CD8-positive, alpha-beta memory T cell (primary cell): ENCODE data around the gene ZNF48. TPM values are rescaled to one million over a fixed set of nuclear protein-coding genes. Genes with fewer than 3 reads are reported as not detected.
A peak's percentile ranks its signal among the peaks of the same experiment; 100 is the strongest.

Experiments used
- CTCF ChIA-PET: fragments of 350-600 bp; sonication (Branson Sonifier 250); formaldehyde crosslinking; loops from one replicate; lab custom pipeline; 2021; ENCODE audit warnings: antibody characterized with exemption; lab: Charles Lee
- POLR2A ChIA-PET: fragments of 350-600 bp; sonication (Branson Sonifier 250); formaldehyde crosslinking; loops from one replicate; lab custom pipeline; 2021; ENCODE audit warnings: antibody characterized with exemption; lab: Charles Lee
- DNase-seq, 5 donors: peaks; one replicate each; pipeline versions ENCODE4 v3.0.0 to v3.0.0-alpha.2; 2020 to 2022; ENCODE audit warnings: mixed read lengths in 1 of 5
- H3K27ac ChIP-seq: one replicate; pipeline ENCODE4 v1.7.0; 2013; ENCODE audit warnings: low read depth, mild to moderate bottlenecking, low read length, moderate library complexity
- H3K27me3 ChIP-seq: 2 replicates; pipeline ENCODE4 v1.7.0; 2013; ENCODE audit warnings: low read length, mild to moderate bottlenecking; ENCODE audit not compliant: insufficient read depth, poor library complexity, severe bottlenecking
- H3K36me3 ChIP-seq: 2 replicates; pipeline ENCODE4 v1.7.0; 2013; ENCODE audit warnings: mild to moderate bottlenecking, low read length, moderate library complexity; ENCODE audit not compliant: insufficient read depth
- H3K4me1 ChIP-seq: 2 replicates; pipeline ENCODE4 v1.7.0; 2013; ENCODE audit warnings: mild to moderate bottlenecking, low read length, moderate library complexity; ENCODE audit not compliant: insufficient read depth
- H3K4me3 ChIP-seq: 2 replicates; pipeline ENCODE4 v1.7.0; 2013; ENCODE audit warnings: mild to moderate bottlenecking, low read length
- H3K9me3 ChIP-seq: 2 replicates; pipeline ENCODE4 v1.7.0; 2013; ENCODE audit warnings: mild to moderate bottlenecking, low read length
- H3K27ac Mint-ChIP-seq, 8 donors: one replicate each; pipeline ENCODE4 v1.8.0; 2020 to 2021; ENCODE audit warnings: mixed read lengths in 8 of 8, mild to moderate bottlenecking in 6 of 8, inconsistent platforms in 3 of 8, moderate library complexity in 3 of 8
- H3K27me3 Mint-ChIP-seq, 2 donors: one replicate each; pipeline ENCODE4 v1.8.0; 2020 to 2021; ENCODE audit warnings: mixed read lengths in 2 of 2, mild to moderate bottlenecking in 1 of 2, moderate library complexity in 1 of 2
- H3K36me3 Mint-ChIP-seq, 3 donors: one replicate each; pipeline ENCODE4 v1.8.0; 2020 to 2021; ENCODE audit warnings: mixed read lengths in 3 of 3, inconsistent platforms in 1 of 3, mild to moderate bottlenecking in 1 of 3
- H3K4me1 Mint-ChIP-seq, 3 donors: one replicate each; pipeline ENCODE4 v1.8.0; 2020 to 2021; ENCODE audit warnings: mixed read lengths in 3 of 3, inconsistent platforms in 1 of 3, mild to moderate bottlenecking in 1 of 3
- H3K4me3 Mint-ChIP-seq, 7 donors: one replicate each; pipeline ENCODE4 v1.8.0; 2020 to 2021; ENCODE audit warnings: mixed read lengths in 7 of 7, mild to moderate bottlenecking in 6 of 7, moderate library complexity in 4 of 7, inconsistent platforms in 2 of 7
- H3K9me3 Mint-ChIP-seq, 5 donors: one replicate each; pipeline ENCODE4 v1.8.0; 2020 to 2022; ENCODE audit warnings: mixed read lengths in 5 of 5, mild to moderate bottlenecking in 3 of 5, moderate library complexity in 2 of 5, inconsistent platforms in 1 of 5
- polyA plus RNA-seq: library from polyadenylated mRNA; unstranded; fragments of 300-500 nt; fragmentation: Illumina TruSeq; gene quantifications from one replicate; pipeline ENCODE4 v1.2.3, GENCODE V29; 2021
- total RNA-seq, 2 experiments: library from RNA; stranded (reverse); gene quantifications; one replicate each; pipeline ENCODE4 v1.2.3, GENCODE V29; 2021

Gene ZNF48
- total and polyA plus RNA-seq, 3 experiments from 2014 or later = 10.2 to 19.3 (median 18.4) TPM

GRCh38 chr16:30351586-30352419 is 43.4 kb upstream of the ZNF48 start:
- H3K9me3 Mint-ChIP-seq = no peaks in the 10 kb centered on the region
- DNase-seq = no peak
- ChIA-PET CTCF (no interaction called here), POLR2A (no interaction called here)
- no peaks in the 10 kb centered on the region for H3K27me3 Mint-ChIP-seq
- Histone ChIP-seq H3K4me3 (no peak overlapping the region), H3K27me3 (no peaks in the 10 kb centered on the region), H3K27ac (no peak overlapping the region), H3K4me1 (peaks cover 27% of the 10 kb centered on the region), H3K36me3 (peaks cover 39% of the 10 kb centered on the region), H3K9me3 (no peaks in the 10 kb centered on the region)
- peak overlapping the region in 4 of 7 donors; percentile 5 to 69 (median 45) for H3K4me3 Mint-ChIP-seq
- H3K4me1 Mint-ChIP-seq = peaks cover 32 to 56% (median 40%) of the 10 kb centered on the region in 3 donors
- peaks cover 0 to 61% (median 3%) of the 10 kb centered on the region in 3 donors for H3K36me3 Mint-ChIP-seq
- H3K27ac Mint-ChIP-seq = peak overlapping the region in 4 of 8 donors; percentile 29 to 88 (median 48)

GRCh38 chr16:30352488-30353401 is 42.5 kb upstream of the ZNF48 start:
- Histone ChIP-seq H3K9me3 (no peaks in the 10 kb centered on the region), H3K36me3 (peaks cover 39% of the 10 kb centered on the region), H3K4me3 (no peak overlapping the region), H3K27me3 (no peaks in the 10 kb centered on the region), H3K27ac (no peak overlapping the region), H3K4me1 (peaks cover 27% of the 10 kb centered on the region)
- ChIA-PET POLR2A (no interaction called here), CTCF (interaction anchor here (1.3 kb wide), 1 partner anchor 8 kb away, joined by 3 read pairs; no protein-coding TSS in a partner anchor)
- H3K9me3 Mint-ChIP-seq = no peaks in the 10 kb centered on the region
- no peak for DNase-seq
- H3K4me1 Mint-ChIP-seq = peaks cover 32 to 56% (median 40%) of the 10 kb centered on the region in 3 donors
- H3K36me3 Mint-ChIP-seq = peaks cover 0 to 70% (median 3%) of the 10 kb centered on the region in 3 donors
- H3K4me3 Mint-ChIP-seq = peak overlapping the region; percentile 7 to 83 (median 48)
- H3K27me3 Mint-ChIP-seq = no peaks in the 10 kb centered on the region
- H3K27ac Mint-ChIP-seq = peak overlapping the region in 7 of 8 donors; percentile 12 to 94 (median 64)

DNA sequence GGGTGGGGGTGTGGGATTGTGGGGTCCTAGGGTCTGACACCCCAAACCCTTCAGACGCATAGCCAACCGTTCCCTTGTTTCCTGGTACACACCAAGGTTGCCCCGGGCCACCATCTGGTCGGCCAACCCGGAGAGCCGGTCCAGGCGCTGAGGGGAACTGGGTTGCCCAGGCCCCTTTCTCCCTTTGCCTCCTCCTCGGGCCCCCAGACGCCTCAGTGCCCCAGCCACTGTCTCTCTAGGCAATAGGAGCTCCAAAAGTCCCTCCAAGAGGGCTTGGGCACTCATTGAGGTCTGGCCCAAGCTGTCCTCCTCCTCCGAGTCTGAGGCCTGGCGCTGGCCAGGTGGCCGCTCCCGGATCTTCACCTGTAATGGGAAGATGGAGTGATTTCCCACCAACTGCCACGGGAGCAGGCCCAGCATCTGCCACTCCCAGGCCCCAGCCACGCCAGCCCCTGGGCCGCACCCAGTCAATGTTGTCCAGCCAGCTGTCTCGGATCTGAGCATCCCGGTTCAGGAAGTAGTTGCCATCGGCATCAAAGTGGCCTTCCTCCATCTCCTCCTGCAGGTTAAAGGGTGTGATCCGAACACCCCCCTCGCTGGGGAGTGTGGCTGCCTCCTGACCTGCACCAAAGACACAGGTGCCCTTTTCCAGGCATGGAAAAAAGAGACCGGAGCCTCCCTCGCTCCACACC is 41.6 kb upstream of the ZNF48 start:
- peak overlapping the region in 5 of 8 donors; percentile 85 to 98 (median 94) for H3K27ac Mint-ChIP-seq
- Histone ChIP-seq H3K27me3 (no peaks in the 10 kb centered on the region), H3K9me3 (no peaks in the 10 kb centered on the region), H3K27ac (peak overlapping the region; percentile 95), H3K4me3 (no peak overlapping the region), H3K36me3 (peaks cover 39% of the 10 kb centered on the region), H3K4me1 (peaks cover 27% of the 10 kb centered on the region)
- POLR2A ChIA-PET = interaction anchor here (1.3 to 1.5 kb wide), 2 partner anchors 15 to 17 kb away, joined by 3 to 9 read pairs; partner anchors contain the start of gene TBC1D10B
- peaks cover 32 to 56% (median 40%) of the 10 kb centered on the region in 3 donors for H3K4me1 Mint-ChIP-seq
- H3K36me3 Mint-ChIP-seq = peaks cover 0 to 75% (median 5%) of the 10 kb centered on the region in 3 donors
- peak overlapping the region; percentile 14 to 96 (median 95) for H3K4me3 Mint-ChIP-seq
- no peaks in the 10 kb centered on the region for H3K27me3 Mint-ChIP-seq
- CTCF ChIA-PET = interaction anchor here (1.1 to 1.5 kb wide), 4 partner anchors 9 to 56 kb away, joined by 3 to 6 read pairs (median 4); partner anchors contain the start of gene ZNF771
- no peak for DNase-seq
- no peaks in the 10 kb centered on the region for H3K9me3 Mint-ChIP-seq

DNA sequence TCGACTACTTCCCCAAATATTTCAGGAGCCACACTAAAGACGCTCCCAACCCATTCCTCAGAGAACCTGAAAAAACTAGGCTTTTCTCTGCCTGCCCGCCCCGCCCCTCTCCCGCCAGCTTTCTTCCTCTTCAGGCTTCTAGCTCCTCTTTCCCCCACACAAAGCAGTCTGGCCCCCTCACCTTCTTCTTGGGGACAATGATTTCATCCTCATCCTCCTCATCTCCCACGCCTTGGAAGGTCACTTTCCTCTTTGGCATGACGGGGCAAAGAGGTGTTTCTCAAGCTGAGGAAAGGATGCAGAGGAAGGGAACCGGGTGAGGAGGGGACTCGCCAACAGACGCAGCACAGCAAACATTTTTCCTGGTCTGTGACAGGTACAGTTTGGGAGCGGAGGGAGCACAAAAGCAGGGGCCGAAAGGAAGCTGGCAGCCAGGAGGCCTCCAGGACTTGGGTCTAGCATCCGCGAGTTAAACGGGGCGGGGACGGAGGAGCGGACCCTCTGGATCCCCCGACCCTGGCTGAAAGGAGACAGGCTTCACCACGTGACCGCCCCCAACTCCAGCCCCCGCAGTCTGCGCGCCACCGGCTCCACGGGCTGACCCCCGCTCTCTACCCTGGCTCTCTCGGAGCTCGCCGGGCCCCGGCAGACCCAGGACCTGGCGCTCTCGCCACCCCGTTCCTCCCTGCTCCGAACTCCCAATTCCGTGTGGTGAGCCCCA is 40.6 kb upstream of the ZNF48 start:
- peak in 1 of 5 donors; percentile 25 for DNase-seq
- Mint-ChIP-seq H3K36me3 (peaks cover 0 to 77% (median 5%) of the 10 kb centered on the region in 3 donors), H3K4me1 (peaks cover 32 to 55% (median 38%) of the 10 kb centered on the region in 3 donors), H3K9me3 (no peaks in the 10 kb centered on the region), H3K4me3 (peak overlapping the region; percentile 88 to 96 (median 95)), H3K27ac (peak overlapping the region; percentile 92 to 100 (median 98)), H3K27me3 (no peaks in the 10 kb centered on the region)
- Histone ChIP-seq H3K4me3 (peak overlapping the region; percentile 92), H3K27ac (peak overlapping the region; percentile 95), H3K9me3 (no peaks in the 10 kb centered on the region), H3K4me1 (peaks cover 27% of the 10 kb centered on the region), H3K27me3 (no peaks in the 10 kb centered on the region), H3K36me3 (peaks cover 39% of the 10 kb centered on the region)
- POLR2A ChIA-PET = interaction anchor here (0.5 to 1.5 kb wide), 5 partner anchors 10 to 171 kb away, joined by 3 to 9 read pairs (median 5); partner anchors contain the start of genes CORO1A and TBC1D10B
- CTCF ChIA-PET = interaction anchor here (1.0 to 1.5 kb wide), 5 partner anchors 10 to 55 kb away, joined by 3 to 6 read pairs (median 4); partner anchors contain the start of genes SEPTIN1 and ZNF771

- Mint-ChIP-seq H3K36me3 (peaks cover 0 to 78% (median 5%) of the 10 kb centered on the region in 3 donors), H3K9me3 (no peaks in the 10 kb centered on the region), H3K4me1 (peaks cover 28 to 49% (median 31%) of the 10 kb centered on the region in 3 donors), H3K27ac (peak within 1 kb of the TSS; percentile 92 to 100 (median 98)), H3K4me3 (peak within 1 kb of the TSS; percentile 88 to 96 (median 95)), H3K27me3 (no peaks in the 10 kb centered on the region)
- peaks cover 37% of the 10 kb centered on the region for H3K36me3 ChIP-seq
- no peaks in the 10 kb centered on the region for H3K27me3 ChIP-seq
- H3K27ac ChIP-seq = peak within 1 kb of the TSS; percentile 95
- peaks cover 27% of the 10 kb centered on the region for H3K4me1 ChIP-seq
- POLR2A ChIA-PET = interaction anchor here (0.5 to 1.5 kb wide), 4 partner anchors 9 to 172 kb away, joined by 3 to 9 read pairs (median 4); partner anchors contain the start of genes CORO1A and TBC1D10B
- H3K9me3 ChIP-seq = no peaks in the 10 kb centered on the region
- CTCF ChIA-PET = interaction anchor here (1.0 to 1.5 kb wide), 5 partner anchors 9 to 55 kb away, joined by 3 to 6 read pairs (median 4); partner anchors contain the start of genes SEPTIN1 and ZNF771
- peak within 1 kb of the TSS; percentile 92 for H3K4me3 ChIP-seq
- peak; percentile 83 to 92 (median 86) for DNase-seq
Observed at GRCh38 chr16:30355144-30355953, 39.9 kb upstream of the ZNF48 start, which contains the start of gene CD2BP2. CD2BP2 (minus strand) TSS chr16:30355308; CDS start chr16:30354681, 627 bp downstream.

- Mint-ChIP-seq H3K27ac (peak overlapping the region; percentile 92 to 100 (median 98)), H3K27me3 (no peaks in the 10 kb centered on the region), H3K36me3 (peaks cover 0 to 78% (median 4%) of the 10 kb centered on the region in 3 donors), H3K4me1 (peaks cover 23 to 44% (median 25%) of the 10 kb centered on the region in 3 donors), H3K9me3 (no peaks in the 10 kb centered on the region), H3K4me3 (peak overlapping the region; percentile 88 to 96 (median 95))
- Histone ChIP-seq H3K4me1 (peaks cover 24% of the 10 kb centered on the region), H3K4me3 (peak overlapping the region; percentile 92), H3K9me3 (no peaks in the 10 kb centered on the region), H3K27me3 (no peaks in the 10 kb centered on the region), H3K36me3 (peaks cover 31% of the 10 kb centered on the region), H3K27ac (peak overlapping the region; percentile 95)
- CTCF ChIA-PET = interaction anchor here (1.3 to 2.6 kb wide), 3 partner anchors 9 to 53 kb away, joined by 3 to 8 read pairs (median 5); partner anchors contain the start of gene TBC1D10B
- POLR2A ChIA-PET = no interaction called here
- DNase-seq = peak in 1 of 5 donors; percentile 43
Observed at GRCh38 chr16:30355954-30356308, 39.3 kb upstream of the ZNF48 start.
